ENCODE measurements around the gene ALDH16A1.

DNA sequence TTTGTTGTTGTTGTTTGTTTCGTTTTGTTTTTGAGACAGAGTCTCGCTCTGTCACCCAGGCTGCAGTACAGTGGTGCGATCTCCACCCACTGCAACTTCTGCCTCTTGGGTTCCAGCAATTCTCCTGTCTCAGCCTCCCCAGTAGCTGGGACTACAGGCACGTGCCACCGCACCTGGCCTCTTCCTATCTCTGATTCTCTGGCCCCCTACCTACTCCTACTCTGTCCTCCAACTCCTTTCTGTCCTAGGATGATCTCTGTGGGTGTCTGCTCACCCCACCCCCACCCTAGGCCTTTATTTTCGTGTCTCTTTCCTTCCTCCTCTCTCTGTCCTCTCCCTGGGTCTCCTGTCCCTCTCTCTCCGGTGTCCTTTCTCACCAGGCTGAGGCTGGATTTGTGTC is 2.6 kb upstream of the ALDH16A1 start:
- TF ChIP-seq, protein P1, sequence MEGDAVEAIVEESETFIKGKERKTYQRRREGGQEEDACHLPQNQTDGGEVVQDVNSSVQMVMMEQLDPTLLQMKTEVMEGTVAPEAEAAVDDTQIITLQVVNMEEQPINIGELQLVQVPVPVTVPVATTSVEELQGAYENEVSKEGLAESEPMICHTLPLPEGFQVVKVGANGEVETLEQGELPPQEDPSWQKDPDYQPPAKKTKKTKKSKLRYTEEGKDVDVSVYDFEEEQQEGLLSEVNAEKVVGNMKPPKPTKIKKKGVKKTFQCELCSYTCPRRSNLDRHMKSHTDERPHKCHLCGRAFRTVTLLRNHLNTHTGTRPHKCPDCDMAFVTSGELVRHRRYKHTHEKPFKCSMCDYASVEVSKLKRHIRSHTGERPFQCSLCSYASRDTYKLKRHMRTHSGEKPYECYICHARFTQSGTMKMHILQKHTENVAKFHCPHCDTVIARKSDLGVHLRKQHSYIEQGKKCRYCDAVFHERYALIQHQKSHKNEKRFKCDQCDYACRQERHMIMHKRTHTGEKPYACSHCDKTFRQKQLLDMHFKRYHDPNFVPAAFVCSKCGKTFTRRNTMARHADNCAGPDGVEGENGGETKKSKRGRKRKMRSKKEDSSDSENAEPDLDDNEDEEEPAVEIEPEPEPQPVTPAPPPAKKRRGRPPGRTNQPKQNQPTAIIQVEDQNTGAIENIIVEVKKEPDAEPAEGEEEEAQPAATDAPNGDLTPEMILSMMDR (IDR thresholded peaks at IDR 0.05), result no peak
- TF ChIP-seq POLR2A (IDR thresholded peaks at IDR 0.05), result no peak

All from body of pancreas (tissue), 4 donors.